Suprapubic skin (tissue), 4 donors: ENCODE data around the gene SHKBP1.

Source experiments
- CTCF ChIP-seq, 2 donors: fragments of 200-600 bp in 1 of 2; fragments of 450-650 bp in 1 of 2; sonication (generic) in 1 of 2; IDR thresholded peaks; one replicate each; pipeline ENCODE4 v1.5.1; 2016 to 2019; ENCODE audit warnings: antibody characterized with exemption in 2 of 2, mild to moderate bottlenecking in 1 of 2, moderate library complexity in 1 of 2
- EP300 ChIP-seq: sonication (generic); formaldehyde crosslinking; IDR thresholded peaks from one replicate; pipeline ENCODE4 v1.6.1; 2017; ENCODE audit warnings: antibody characterized with exemption
- POLR2A ChIP-seq, 2 donors: fragments of 450-650 bp; IDR thresholded peaks; one replicate each; pipeline ENCODE4 v1.6.1; 2017; ENCODE audit warnings: antibody characterized with exemption in 2 of 2, mild to moderate bottlenecking in 2 of 2, moderate library complexity in 2 of 2
- POLR2AphosphoS5 ChIP-seq, 3 donors: sonication (generic); formaldehyde crosslinking; IDR thresholded peaks; one replicate each; pipeline ENCODE4 v1.6.1; 2017; ENCODE audit warnings: antibody characterized with exemption in 3 of 3

- no peak for TF ChIP-seq CTCF (IDR thresholded peaks at IDR 0.05)
- no peak for TF ChIP-seq POLR2A (IDR thresholded peaks at IDR 0.05)
- no peak for TF ChIP-seq POLR2AphosphoS5 (IDR thresholded peaks at IDR 0.05)
- no peak for TF ChIP-seq EP300
These were observed 35.4 kb downstream of the SHKBP1 start for GRCh38 chr19:40611900-40612698.
